LNCAP (cell line): ENCODE measurements around the gene PXMP4.

ENCODE experiments used
- TF ChIP-seq, protein P1 (sequence below): fragments of 450-650 bp; IDR thresholded peaks from 2 replicates; pipeline ENCODE4 v1.5.1; 2017; ENCODE audit warnings: mild to moderate bottlenecking

Gene PXMP4

GRCh38 chr20:33675136-33675959, 44.8 kb downstream of the PXMP4 start:
- TF ChIP-seq, protein P1, sequence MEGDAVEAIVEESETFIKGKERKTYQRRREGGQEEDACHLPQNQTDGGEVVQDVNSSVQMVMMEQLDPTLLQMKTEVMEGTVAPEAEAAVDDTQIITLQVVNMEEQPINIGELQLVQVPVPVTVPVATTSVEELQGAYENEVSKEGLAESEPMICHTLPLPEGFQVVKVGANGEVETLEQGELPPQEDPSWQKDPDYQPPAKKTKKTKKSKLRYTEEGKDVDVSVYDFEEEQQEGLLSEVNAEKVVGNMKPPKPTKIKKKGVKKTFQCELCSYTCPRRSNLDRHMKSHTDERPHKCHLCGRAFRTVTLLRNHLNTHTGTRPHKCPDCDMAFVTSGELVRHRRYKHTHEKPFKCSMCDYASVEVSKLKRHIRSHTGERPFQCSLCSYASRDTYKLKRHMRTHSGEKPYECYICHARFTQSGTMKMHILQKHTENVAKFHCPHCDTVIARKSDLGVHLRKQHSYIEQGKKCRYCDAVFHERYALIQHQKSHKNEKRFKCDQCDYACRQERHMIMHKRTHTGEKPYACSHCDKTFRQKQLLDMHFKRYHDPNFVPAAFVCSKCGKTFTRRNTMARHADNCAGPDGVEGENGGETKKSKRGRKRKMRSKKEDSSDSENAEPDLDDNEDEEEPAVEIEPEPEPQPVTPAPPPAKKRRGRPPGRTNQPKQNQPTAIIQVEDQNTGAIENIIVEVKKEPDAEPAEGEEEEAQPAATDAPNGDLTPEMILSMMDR: no peak

DNA sequence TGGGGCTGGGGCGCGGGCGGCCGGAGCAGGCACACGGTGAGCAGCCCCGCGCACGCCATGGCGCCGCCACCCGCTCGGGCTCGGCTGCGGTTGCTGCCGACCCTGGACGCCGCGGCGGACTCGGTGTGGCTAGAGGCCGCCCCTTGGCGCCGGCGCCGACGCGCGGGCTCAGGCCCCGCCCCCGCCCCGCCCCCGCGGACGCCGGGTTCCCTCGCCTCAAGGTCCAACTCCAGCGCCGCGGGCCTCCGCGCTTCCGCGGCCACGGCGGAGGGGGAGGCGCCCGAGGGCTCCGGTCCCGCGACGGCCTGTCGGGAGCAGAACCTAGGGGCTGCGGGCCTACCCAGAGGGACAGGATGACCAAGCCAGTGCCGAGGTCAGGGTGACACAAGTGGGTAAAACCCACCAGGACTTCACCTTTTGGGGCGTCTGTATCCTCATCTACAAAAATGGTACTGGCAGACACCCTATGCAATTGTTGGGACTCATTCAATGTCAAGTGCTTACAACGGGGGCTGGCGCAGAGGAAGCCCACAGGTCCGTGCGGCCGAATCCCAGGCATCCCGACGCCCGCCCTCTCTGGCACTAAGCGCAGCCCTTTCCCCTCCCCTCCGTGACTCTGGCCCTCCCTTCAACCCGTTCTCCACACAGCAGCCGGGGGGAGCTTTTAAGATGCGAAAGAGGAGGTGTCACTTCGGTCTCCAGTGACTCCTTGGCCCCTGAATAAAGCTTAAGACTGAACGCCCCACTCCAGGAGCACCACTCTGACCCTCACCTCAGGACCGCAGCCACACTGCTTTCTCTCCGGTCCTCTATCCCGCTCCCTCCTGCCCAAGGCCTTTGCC, 45.6 kb downstream of the PXMP4 start, which contains the start of gene NECAB3:
Gene NECAB3 (minus strand): TSS at position 135 of the 842 bp plus-strand sequence. CDS start 76 bp downstream, at position 59.
- TF ChIP-seq, protein P1: no peak

- TF ChIP-seq, protein P1: no peak
Measured at GRCh38 chr20:33673410-33674293, 46.5 kb downstream of the PXMP4 start.

GRCh38 chr20:33673114-33673409, 47.0 kb downstream of the PXMP4 start:
- TF ChIP-seq, protein P1: no peak

DNA sequence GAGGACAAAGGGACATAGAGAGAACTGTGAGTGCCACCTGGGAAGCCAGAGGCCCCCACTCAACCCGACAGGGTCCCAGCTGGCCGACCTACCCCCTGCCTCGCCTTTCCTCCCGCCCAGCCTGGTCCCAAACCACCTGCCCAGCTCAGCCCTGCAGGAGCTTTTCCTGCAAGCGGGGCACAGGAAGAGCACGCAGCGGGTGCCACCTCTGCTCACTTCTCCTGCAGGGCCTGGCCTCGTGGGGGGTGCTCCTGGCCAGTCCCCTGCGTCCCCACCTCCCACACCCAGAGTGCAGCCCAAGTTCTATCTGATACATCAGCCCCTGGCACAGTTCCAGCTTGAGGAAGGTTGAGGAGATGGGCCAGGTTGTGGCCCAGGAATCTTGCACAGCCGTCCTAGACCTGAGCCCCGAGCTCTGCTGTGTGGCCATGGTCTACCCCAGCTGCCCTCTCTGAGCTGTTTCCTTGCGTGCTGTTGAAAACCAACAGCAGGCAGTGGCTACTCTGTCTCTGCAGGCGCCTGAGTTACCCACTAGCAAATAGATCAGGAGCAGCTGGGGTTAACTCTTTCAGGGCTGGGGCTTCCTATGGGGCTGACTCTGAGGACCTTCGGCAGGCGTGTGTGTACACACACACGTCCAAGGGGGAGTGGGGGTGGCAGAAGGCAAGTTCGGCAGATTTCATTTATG, 47.5 kb downstream of the PXMP4 start:
- TF ChIP-seq, protein P1: no peak

DNA sequence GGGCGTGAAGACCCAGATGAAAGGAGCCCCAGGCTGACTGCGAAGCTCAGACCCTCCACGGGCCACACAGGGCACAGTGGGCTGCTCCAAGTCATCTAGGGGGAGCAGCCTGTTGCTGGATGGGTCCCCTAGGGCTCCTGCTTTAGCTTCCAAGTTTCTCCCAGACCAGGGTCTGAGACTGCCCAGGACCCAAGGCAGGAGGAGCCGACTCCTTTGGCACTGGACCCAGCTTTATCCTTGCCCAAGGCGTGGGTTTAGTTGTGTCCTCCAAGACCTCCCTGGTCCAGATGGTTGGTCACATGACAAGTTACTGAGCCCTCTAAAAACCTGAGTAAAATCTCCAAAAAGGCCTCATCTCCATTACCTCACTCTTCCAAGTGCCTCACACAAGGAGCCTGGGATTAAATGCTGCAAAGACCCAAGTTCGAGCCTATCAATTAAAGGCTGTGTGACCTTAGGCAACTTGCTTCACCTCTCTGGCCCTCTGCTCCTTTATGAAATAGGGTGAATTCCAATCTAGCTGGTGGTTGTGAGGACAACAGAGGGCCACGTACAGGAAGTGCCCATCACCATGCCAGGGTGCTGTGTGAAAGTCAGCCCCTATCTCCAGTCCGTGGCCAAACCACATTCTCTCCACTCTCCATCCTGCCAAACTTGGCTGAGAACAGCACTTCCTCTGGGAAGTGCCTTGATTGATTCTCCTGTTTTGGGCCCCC, 48.4 kb downstream of the PXMP4 start:
- TF ChIP-seq, protein P1: no peak
